GDM1 (cell line): ENCODE results near the gene SGO2.

Source experiments
- DNase-seq: peaks from one replicate; lab custom pipeline; 2025; lab: John Stamatoyannopoulos, UW

The SGO2 gene, protein sequence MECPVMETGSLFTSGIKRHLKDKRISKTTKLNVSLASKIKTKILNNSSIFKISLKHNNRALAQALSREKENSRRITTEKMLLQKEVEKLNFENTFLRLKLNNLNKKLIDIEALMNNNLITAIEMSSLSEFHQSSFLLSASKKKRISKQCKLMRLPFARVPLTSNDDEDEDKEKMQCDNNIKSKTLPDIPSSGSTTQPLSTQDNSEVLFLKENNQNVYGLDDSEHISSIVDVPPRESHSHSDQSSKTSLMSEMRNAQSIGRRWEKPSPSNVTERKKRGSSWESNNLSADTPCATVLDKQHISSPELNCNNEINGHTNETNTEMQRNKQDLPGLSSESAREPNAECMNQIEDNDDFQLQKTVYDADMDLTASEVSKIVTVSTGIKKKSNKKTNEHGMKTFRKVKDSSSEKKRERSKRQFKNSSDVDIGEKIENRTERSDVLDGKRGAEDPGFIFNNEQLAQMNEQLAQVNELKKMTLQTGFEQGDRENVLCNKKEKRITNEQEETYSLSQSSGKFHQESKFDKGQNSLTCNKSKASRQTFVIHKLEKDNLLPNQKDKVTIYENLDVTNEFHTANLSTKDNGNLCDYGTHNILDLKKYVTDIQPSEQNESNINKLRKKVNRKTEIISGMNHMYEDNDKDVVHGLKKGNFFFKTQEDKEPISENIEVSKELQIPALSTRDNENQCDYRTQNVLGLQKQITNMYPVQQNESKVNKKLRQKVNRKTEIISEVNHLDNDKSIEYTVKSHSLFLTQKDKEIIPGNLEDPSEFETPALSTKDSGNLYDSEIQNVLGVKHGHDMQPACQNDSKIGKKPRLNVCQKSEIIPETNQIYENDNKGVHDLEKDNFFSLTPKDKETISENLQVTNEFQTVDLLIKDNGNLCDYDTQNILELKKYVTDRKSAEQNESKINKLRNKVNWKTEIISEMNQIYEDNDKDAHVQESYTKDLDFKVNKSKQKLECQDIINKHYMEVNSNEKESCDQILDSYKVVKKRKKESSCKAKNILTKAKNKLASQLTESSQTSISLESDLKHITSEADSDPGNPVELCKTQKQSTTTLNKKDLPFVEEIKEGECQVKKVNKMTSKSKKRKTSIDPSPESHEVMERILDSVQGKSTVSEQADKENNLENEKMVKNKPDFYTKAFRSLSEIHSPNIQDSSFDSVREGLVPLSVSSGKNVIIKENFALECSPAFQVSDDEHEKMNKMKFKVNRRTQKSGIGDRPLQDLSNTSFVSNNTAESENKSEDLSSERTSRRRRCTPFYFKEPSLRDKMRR

DNA sequence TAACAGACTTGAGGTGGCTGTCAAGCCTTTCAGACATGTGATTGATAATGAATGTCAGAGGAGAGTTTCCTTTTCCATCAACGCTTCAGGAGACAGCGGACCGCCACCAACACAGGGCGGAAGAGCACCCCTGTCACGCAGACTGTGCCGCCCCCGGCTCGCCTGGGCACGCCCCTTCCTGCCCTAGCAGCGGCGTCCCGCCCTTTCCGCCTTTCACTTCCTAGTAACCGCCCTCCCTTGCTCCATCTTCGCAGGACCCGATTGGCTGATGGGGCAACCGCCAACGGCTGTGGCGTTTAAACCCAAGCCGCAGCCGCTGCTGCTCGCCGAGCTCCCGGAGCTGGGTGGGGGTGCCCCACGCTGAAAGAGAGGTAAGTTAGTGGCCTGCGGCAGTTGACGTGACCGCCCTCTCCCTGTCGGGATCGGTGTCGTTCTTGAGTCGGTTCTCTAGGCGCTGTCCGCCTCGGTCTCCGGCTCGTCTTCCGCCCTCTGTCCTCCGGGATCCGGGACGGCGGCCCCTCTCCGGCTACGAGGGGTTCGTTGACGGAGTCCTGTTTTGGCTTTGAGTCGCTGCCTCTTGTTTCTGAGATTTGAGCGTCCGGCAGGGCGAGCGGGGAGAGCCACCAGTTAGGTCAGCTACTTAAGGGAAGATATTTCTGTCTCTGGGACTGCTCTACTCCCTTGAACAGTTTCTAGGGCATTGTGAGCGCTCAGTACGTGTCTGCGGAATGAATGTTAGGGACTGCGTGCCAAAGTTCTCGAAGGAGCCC, at the start of gene SGO2:
TSS of gene SGO2 (plus strand) at position 326 of the 770 bp plus-strand sequence. CDS start 6,769 bp downstream, outside the sequence.
- peak; percentile 94 for DNase-seq

DNA sequence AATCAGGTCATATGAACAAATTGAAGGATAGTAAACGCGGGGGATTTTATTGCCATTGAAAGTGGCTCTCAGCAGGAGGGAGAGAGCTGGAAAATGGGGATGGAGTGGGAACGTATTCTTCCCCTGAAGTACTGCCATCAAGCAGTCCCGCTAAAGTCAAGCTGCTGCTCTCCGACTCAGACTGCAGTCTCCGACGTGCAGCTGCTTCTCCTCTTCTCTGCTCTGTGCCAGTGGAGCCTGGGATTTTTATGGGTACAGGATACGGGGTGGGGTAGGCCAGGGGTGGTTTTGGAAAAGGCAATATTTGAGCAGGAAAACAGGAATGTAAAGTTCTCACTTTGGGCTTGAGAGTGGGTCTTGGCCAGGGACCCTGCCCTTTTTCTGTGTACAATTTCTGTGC, 49.2 kb upstream of the SGO2 start:
- DNase-seq: no peak

DNA sequence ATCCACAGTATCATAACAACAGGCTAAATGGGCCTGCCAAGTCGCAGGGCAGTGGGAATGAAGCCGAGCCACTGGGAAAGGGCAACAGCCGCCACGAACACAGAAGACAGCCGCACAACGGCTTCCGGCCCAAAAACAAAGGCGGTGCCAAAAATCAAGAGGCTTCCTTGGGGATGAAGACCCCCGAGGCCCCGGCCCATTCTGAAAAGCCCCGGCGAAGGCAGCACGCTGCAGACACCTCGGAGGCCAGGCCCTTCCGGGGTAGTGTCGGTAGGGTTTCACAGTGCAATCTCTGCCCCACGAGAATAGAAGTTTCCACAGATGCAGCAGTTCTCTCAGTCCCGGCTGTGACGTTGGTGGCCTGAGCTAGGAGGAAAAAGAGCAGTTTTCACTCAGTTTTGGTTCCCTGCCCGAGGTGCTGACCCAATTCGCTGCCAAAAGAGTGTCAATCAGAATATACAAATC, 48.3 kb upstream of the SGO2 start:
- DNase-seq: no peak

DNA sequence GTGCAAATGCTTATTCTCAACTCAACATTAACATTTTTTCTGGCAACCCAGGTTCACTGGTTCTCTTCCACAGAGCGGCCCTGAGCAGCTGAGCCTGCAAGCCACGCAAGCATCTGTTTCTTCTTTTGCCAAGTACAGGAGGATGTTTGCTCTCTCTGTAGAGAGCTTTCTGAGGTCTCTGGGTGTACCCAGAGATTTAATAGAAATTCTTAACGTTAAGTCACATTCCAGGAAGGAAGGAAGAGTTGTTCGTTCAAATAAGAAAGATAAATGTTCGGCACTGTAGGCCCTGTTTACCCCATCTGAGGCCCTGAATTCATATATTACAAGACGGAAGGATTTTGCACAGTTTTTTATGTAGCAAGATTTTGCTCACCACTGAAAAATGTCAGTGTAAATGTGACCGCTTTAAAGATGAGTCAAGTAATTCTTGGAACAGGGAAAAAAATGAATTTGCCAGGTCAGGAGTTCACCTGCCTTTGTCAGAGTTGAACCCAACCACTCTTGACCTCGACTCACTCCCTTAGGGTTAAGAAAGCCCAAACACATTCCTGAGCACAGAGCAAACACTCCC, 46.2 kb upstream of the SGO2 start:
- DNase-seq: no peak

DNA sequence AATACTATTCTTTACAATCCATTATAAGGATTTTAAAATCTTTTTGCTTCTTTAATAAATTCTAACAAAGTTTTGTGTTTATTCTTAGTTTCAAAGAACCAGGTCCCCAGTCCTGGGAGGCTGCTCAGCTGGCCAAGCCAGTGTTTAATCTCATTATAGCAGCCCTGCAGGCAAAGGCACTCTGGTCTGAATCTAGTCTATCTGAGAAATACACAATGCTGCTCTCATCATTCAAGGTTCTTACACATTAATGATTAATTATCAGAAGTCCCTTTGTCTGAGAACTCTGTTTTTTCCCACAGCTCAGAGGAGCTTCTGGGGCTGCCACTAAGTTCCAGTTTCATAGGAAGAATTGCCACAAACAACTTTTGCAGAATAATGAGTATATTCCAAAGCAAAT, 43.8 kb upstream of the SGO2 start:
- no peak for DNase-seq

DNA sequence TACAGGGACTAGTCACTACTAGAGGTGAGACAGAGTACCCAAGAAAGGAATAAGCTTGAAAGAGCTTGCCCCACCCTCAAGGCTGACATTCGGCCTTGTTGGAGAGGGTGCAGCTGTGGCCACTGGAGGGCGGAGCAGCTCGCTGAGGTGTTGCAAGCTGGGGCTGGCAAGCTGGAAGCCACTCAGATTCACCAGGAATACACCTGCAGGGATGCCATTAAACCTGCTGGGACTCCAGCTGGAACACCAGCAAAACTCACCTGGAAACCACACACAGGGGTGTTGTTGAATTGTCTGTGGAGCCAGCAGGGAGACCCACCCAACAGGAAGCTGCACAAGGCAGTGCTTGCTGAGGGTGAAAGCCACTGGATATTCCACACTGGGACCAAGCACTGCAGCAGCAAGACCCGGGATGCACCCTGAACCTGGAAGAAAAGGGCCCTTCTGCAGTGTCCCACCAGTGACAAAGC, 42.2 kb upstream of the SGO2 start:
- DNase-seq: no peak

DNA sequence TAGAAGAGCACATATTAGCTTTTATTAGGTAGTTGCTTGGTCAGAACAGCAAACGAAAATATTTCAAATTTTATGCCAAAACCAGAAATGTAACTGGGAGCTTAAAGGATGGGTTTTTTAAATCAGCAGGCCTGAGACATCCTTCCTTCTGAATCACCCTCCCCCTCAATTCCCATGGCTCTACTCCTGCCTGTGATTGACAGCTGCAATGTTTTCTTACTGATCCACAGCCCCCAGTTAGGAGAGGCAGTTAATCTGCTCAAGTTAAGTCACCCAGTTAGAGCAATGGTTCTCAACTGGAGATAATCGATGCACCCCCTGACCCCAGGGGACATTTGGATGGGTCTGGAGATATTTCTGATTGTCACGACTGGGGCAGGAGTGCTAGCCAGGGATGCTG, 41.1 kb upstream of the SGO2 start:
- DNase-seq: no peak

DNA sequence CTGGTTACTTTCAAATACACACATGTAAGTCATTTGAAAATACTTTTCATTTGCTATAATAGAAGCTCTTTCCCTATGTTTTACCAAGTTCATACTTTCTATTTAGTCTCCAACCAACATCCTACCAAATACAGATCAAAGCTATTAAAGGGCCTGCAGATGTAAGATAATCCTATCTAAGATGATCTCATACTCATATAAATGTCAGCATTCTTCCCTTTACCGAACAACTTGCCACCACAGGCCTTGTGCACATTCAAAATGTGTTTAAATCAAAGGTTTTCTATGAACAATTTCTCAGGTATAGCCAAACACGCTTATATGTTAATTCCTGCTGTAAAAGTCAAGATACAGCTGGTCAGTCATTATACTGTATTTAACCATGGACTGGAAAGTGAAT, 39.5 kb upstream of the SGO2 start:
- DNase-seq: no peak

DNA sequence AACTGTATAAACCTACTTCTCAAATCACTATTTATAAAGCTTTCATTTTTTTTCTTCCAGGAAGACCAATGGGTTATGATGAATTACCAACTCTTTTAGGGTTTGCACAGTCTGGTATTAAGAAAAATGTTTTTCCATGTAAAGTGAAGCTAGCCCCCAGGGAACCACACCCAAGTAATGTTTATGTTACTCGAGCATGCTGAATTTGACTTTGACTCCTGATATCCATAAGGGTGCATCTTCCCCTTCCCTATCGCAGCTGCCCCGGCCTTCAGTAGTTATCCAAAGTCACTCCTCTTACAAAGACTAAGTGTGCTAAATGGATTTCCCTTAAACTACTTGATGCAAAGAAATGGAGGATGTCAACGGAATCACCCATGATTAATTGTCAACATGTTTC, 37.8 kb upstream of the SGO2 start:
- no peak for DNase-seq

DNA sequence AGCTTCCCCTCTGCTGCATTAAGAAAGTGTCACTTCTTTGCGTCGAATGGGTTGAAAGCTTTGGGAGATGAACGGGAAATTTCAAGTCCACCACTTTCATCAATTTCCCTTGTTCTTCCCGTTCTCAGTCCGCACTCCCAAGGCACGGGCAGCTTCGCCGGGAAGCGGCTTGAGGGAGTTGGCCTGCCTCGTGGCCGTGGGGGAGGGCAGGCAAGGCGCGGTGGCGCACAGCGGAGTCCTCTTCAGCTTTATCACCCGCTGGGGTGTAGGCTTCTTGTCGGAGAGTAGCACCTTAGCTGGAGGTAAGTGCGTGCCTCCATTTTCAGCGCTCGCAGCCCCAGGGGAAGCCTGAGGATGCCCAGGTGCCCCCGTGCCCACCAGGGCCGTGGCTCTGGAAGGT, 36.0 kb upstream of the SGO2 start:
- no peak for DNase-seq

DNA sequence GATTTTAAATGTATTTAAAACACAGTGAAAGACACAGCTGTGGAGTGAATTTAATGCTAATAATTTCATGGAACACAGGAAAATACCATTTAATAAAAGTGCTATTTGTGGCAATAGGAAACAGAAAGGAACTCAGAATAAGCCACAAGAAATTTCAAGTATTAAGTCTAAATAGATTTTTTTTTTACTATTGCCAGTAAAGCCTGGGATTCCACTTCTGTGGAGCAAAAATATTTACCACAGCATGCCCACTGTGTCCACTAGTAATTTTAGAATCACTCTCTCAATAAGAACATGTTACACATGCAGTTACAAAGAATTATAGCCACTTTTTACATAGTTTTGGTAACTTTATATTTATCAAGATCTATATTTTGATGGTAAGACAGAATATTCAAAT, 33.4 kb upstream of the SGO2 start:
- DNase-seq: no peak

DNA sequence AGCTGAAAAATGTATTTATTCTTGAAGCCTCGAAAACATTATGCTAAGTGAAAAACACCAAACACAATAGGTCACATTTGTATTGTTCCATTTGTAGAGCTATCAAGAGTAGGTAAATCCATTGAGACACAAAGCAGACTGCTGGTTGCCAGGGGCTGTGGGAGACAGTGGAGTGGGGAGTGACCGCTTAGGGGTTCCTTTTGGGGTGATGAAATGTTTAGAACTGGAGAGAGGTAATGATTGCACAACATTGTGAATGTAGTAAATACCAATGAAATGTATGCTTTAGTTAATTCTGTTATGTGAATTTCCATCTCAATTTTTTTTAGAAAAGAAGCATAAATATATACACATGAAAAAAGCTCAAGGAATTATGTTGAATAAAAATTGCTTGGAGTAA, 32.0 kb upstream of the SGO2 start:
- no peak for DNase-seq

DNA sequence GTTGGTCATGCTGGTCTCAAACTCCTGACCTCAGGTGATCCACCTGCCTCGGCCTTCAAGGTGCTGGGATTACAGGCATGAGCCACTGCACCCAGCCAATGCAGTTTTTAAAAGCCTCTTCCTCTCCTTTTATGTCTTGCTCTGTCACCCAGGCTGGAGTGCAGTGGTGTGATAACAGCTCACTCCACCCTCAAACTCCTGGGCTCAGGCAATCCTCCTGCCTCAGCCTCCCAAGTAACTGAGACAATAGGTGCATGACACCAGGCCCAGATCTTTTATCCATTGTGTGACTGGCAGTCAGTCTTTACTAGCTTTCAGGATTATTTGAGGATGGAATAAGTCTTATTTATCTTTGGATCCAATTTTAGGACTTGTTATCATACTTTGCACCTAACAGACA, 29.3 kb upstream of the SGO2 start:
- DNase-seq: no peak

DNA sequence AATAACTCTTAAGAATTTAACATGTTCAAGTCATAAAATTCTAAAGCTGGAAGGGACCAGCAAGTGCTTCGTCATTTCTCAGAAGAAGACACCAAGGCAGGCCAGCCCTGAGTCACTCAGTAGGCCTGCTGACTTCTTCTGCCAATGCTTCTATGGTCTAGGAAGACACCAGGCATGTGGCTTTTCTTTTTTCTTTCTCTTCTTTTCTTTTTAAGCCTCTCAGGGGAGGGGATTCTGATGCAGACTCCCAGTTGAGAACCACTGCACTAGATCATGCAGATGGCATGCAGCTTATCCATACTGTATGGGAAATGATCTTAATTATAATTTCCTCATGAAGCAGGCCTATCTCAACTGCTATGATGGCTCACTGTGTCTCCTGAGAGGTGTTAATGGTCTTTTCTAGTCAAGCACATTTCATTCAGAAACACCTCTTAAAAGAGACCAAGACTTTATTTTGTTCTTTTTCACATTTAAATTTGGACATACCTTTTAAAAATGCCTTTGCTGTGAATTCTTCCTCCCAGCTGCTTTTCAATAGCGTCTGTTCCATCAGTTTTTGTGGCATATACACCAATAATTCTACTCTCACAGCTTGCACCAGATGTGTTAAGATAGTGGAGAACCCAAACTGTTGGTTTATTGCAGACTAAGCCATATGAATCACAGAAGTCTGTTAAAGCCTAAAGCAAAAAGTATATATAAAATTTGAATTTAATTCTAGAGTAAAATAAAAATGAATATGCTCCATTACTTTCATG, 27.4 kb upstream of the SGO2 start:
- no peak for DNase-seq

DNA sequence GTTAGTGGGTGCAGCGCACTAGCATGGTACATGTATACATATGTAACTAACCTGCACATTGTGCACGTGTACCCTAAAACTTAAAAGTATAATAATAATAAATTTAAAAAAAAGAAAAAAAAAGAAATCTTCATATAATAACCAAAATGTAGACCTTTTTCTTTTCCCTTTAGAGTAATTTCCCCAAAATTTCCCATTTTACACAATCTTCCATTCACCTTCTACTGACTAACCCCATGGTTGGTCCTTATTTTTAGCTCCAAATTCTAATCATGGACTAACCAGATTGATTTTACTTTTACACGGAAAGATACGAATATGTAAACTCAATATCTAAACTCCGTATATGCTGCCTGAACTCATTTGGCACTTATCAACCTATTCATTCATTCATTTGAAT, 23.8 kb upstream of the SGO2 start:
- DNase-seq: no peak

DNA sequence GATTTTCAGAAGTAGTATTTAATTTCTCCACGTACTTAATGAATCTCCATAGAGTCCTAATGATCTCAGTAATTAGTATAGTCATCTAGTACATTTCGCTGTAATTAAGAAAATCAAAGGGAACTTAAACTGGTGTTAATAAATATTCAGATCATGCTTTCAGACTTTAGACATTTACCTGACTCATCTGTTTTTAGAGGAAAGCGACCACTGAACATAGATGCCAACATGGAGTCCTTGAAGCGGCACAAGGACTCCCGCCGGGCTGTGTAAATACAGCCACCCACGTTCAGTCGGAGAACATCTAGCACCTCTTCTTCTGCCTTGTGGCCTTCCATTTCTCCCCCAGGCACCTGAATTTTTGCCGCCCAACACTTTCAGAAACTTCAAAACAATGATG, 19.3 kb upstream of the SGO2 start:
- DNase-seq: no peak

DNA sequence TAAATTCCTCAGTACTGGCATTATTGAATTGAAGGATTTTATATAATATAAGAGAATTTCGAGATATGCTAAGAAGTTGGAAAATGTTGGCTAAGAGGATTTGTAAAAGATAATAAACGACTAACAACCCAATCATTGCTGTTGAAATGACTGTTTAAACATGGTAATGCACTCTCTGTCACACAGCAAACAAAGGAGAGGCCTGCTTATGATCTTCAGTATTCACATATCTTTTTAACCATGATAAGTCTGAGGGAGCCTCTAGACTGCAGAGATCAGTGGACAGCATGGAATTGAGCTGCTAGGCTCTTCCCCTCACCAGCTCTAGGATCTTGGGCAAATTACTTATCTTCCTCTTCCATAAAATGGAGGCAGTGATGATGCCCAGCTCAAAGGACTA, 18.8 kb upstream of the SGO2 start:
- no peak for DNase-seq

DNA sequence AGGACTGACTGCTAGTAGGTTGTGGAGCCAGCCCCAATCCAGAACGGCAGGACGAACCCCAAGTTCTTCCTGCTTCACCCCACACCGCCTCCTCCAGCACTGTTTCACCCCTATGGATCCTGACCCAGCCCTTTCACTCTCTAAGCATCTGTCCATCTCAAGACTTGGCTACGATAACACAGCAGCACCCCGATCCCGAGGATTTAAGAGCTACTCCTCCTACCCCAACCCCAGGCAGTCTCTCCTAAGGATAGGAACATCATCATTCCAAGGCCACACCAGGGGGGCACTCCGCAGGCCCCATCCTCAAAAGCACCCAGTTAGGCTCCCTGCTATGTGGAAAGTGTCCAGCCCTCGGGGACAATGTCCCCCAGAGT, 16.8 kb upstream of the SGO2 start:
- DNase-seq: no peak

DNA sequence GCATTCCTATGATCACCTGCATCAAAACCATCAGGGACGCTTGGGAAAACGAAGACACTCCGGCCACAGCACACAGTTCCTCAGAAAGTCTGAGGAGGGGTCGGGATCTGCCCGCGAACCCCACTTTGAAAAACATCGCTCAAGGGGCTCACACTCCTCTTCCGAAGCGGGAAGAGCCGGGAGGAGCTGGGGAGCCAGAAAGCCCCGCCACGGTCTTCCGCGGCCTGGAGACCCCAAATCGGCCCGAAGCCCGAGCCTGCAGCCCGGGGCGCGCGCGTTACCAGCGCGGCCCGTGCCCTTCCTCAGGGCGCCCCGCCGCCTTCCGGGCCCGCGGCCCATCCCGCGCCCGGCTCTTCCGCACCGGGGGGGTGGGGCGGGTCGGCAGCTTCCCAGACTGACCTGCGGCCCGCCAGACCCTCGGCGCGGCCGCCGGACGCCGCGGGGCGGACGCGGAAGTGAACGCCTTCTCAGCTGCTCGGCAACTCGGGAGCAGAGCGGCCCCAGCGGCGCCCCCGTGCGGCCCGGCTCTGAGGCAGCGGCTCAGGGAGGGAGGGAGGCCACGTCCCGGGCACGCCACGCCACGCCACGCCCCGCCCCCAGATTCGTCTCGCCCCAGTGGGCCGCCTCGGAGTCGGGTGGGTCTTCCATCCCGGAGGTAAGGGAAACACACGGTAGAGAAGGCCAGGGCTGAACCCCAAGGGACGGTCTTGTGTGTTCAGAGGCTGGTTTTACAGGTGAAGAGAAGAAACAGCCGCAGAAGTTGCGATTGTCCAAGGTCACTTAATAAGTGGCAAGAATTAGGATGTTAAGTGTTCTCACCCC, 16.2 kb upstream of the SGO2 start, which contains the start of gene KCTD18:
TSS of gene KCTD18 (minus strand) at position 457 of the 822 bp plus-strand sequence. CDS start 3,052 bp downstream, outside the sequence.
- peak; percentile 88 for DNase-seq
